Thyroid gland (tissue), 4 donors: Measurements from ENCODE around the gene STXBP3.

Experiments
- CTCF ChIP-seq, 6 experiments: fragments of 200-600 bp in 3 of 6; fragments of 450-650 bp in 3 of 6; sonication (generic) in 3 of 6; IDR thresholded peaks; one replicate each; pipeline ENCODE4 v1.5.1; 2016 to 2019; ENCODE audit warnings: antibody characterized with exemption in 6 of 6, mild to moderate bottlenecking in 2 of 6, inconsistent platforms in 1 of 6, moderate library complexity in 1 of 6
- POLR2A ChIP-seq, 2 donors: fragments of 450-650 bp; IDR thresholded peaks; one replicate each; pipeline ENCODE4 v1.6.1; 2017; ENCODE audit warnings: antibody characterized with exemption in 2 of 2, mild to moderate bottlenecking in 2 of 2, moderate library complexity in 1 of 2

- no peak for TF ChIP-seq CTCF (IDR thresholded peaks at IDR 0.05)
- no peak for TF ChIP-seq POLR2A (IDR thresholded peaks at IDR 0.05)
Measured at GRCh38 chr1:108811611-108812010, 65.1 kb downstream of the STXBP3 start.
